Mammary epithelial cell (primary cell): ENCODE measurements around the gene EFCAB6.

Source experiments
- EZH2 ChIP-seq: IDR thresholded peaks from 2 replicates; pipeline ENCODE4 v1.6.1; 2012; ENCODE audit warnings: low read length, inconsistent platforms, borderline replicate concordance
- TF ChIP-seq, protein P1 (sequence below), 2 donors: IDR thresholded peaks in 1 of 2; conservative IDR thresholded peaks in 1 of 2; 2 replicates each; pipeline ENCODE4 v1.5.1; 2011 to 2012; ENCODE audit warnings: inconsistent platforms in 2 of 2, low read length in 2 of 2, mild to moderate bottlenecking in 2 of 2, control low read depth in 1 of 2, low read depth in 1 of 2; ENCODE audit not compliant: insufficient read depth in 1 of 2; ENCODE audit errors: extremely low read depth in 1 of 2

DNA sequence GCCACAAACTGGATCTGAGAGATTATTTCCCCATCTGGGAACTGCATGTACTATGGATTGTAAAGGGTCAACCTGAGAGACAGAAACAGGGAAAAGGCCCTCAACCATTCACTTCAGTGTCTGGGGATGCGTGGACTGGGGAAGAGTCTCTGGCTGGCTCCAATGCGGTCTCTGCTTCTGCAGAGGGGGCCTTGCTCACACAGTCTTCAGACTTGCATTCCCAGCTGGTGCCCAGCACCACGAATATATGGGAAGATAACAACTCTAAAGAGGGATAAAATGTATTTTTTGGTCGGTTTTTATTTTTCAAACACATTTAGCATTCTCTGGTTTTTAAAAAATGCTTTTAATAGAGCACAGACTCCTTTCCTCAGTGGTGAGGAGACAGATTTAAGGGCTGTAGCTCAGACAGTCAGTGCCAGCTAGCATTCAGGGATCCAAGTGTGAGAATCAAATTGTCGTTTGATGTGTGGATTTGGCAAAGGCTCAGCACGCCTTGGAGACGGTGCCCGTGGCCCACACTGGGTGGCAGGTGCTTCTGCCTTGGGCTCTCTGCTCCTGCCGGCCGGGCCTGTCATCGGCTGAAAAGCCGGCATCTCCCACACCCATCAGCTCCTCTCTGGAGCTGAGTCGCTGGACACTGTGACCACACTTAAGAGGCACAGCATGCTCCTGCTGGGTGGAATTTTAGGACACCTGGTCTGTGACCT lies 8.0 kb upstream of the EFCAB6 start:
- TF ChIP-seq, protein P1, sequence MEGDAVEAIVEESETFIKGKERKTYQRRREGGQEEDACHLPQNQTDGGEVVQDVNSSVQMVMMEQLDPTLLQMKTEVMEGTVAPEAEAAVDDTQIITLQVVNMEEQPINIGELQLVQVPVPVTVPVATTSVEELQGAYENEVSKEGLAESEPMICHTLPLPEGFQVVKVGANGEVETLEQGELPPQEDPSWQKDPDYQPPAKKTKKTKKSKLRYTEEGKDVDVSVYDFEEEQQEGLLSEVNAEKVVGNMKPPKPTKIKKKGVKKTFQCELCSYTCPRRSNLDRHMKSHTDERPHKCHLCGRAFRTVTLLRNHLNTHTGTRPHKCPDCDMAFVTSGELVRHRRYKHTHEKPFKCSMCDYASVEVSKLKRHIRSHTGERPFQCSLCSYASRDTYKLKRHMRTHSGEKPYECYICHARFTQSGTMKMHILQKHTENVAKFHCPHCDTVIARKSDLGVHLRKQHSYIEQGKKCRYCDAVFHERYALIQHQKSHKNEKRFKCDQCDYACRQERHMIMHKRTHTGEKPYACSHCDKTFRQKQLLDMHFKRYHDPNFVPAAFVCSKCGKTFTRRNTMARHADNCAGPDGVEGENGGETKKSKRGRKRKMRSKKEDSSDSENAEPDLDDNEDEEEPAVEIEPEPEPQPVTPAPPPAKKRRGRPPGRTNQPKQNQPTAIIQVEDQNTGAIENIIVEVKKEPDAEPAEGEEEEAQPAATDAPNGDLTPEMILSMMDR (conservative IDR thresholded peaks at IDR 0.05 in 1 of 2, IDR thresholded peaks at IDR 0.05 in 1 of 2; ENCODE audit: extremely low read depth in 1 of 2, insufficient read depth in 1 of 2, low read depth in 1 of 2, low read length in 2 of 2), result no peak
- no peak for TF ChIP-seq EZH2
